ENCODE data around the gene AGRN.

AGRN gene

DNA sequence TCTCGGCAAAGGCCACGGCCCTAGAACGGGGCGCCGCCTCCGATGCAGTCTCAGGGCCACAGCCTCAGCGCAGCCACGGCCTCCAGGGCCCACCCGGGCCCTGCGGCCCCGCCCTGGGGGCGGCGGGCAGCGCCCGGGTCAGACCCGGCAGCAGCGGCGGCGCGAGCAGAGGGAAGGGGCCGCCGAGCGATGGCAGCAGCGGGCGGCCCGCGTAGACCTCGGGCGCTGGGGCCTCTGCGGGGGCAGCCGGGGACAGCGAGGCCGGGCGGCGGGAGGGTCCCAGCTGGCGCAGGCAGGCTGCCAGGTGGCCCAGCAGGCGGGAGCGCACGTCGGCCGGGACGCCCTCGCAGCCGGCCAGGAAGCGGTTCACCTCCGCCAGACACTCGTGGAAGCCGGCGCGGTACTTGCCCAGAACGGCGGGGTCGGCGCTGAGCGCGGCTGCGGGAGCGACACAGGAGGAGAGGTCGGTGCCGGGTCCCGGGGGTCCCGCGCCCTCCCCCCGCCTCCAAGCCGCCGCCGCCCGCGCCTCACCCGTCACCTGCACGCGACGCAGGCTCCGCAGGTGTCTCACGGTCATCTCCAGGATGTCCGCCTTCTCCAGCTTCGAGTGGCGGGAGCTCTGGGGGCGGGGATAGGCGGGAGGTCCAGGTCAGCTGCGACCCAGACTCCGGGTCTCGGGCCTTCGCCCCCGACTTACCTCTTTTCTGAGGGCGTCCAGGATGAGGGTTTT is 20.8 kb upstream of the AGRN start:
- no peaks in the 10 kb centered on the region for H3K9me3 Mint-ChIP-seq

GRCh38 chr1:999725-1000356 is 20.1 kb upstream of the AGRN start, which contains the start of gene HES4:
Gene HES4 (minus strand): TSS chr1:1000097. CDS start chr1:999973, 124 bp downstream.
- Mint-ChIP-seq H3K27me3 (ENCODE audit: low read depth) (peaks cover 15% of the 10 kb centered on the region), H3K4me3 (peak within 1 kb of the TSS; percentile 87 to 91 (median 88)), H3K4me1 (peaks cover 9% of the 10 kb centered on the region), H3K9me3 (no peaks in the 10 kb centered on the region), H3K36me3 (ENCODE audit: low read depth) (no peaks in the 10 kb centered on the region), H3K27ac (peak within 1 kb of the TSS; percentile 74 to 94 (median 93))
- TF ChIP-seq, protein P1, sequence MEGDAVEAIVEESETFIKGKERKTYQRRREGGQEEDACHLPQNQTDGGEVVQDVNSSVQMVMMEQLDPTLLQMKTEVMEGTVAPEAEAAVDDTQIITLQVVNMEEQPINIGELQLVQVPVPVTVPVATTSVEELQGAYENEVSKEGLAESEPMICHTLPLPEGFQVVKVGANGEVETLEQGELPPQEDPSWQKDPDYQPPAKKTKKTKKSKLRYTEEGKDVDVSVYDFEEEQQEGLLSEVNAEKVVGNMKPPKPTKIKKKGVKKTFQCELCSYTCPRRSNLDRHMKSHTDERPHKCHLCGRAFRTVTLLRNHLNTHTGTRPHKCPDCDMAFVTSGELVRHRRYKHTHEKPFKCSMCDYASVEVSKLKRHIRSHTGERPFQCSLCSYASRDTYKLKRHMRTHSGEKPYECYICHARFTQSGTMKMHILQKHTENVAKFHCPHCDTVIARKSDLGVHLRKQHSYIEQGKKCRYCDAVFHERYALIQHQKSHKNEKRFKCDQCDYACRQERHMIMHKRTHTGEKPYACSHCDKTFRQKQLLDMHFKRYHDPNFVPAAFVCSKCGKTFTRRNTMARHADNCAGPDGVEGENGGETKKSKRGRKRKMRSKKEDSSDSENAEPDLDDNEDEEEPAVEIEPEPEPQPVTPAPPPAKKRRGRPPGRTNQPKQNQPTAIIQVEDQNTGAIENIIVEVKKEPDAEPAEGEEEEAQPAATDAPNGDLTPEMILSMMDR (IDR thresholded peaks at IDR 0.05; ENCODE audit: unreplicated experiment in 3 of 3): no peak

More for the DNA sequence above, 20.8 kb upstream of the AGRN start:
- Mint-ChIP-seq H3K4me1 (peaks cover 4% of the 10 kb centered on the region), H3K4me3 (peak overlapping the region; percentile 62 to 71 (median 69)), H3K27ac (no peak overlapping the region), H3K27me3 (ENCODE audit: low read depth) (peaks cover 20% of the 10 kb centered on the region), H3K36me3 (ENCODE audit: low read depth) (no peaks in the 10 kb centered on the region)
- TF ChIP-seq, protein P1 (IDR thresholded peaks at IDR 0.05; ENCODE audit: unreplicated experiment in 3 of 3): no peak

DNA sequence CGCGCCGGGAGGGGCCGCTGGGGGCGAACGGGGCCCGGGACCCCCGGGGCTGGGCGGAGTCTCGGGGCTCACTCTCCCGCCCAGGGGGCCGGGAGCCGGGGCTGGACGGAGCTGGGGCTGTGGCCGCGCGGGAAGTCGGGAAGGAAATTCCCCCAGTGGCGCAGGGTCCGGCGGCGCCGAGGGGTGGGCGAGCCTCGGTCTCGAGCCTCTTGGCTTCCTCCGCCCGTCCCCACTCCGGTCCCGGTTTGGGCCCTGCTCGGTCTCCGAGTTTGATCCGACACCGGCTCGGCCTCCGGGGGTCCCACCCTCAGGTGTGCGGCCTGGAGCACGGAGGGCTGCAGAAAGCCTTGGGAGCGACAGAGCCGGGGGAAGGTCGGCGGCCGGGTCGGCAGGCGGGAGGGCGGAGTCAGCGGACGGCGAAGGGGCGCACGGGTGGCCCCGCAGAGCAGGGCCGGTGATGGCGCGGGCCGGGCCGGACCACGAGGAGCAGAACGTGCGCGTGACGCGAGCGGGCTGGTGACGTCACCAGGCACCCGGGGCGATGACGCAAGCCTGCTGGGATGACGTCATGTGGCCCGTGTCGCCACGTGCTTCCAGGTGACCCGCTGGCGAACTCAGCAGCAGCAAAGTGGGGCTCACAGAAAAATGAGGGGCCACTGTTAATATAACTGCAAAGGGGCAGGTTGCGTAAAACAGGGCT is 19.4 kb upstream of the AGRN start:
- Mint-ChIP-seq H3K4me3 (peak overlapping the region; percentile 87 to 91 (median 88)), H3K36me3 (ENCODE audit: low read depth) (no peaks in the 10 kb centered on the region), H3K27ac (peak overlapping the region; percentile 74 to 94 (median 93)), H3K4me1 (peaks cover 16% of the 10 kb centered on the region), H3K9me3 (no peaks in the 10 kb centered on the region), H3K27me3 (ENCODE audit: low read depth) (peaks cover 14% of the 10 kb centered on the region)
- TF ChIP-seq, protein P1 (IDR thresholded peaks at IDR 0.05; ENCODE audit: unreplicated experiment in 3 of 3): no peak

DNA sequence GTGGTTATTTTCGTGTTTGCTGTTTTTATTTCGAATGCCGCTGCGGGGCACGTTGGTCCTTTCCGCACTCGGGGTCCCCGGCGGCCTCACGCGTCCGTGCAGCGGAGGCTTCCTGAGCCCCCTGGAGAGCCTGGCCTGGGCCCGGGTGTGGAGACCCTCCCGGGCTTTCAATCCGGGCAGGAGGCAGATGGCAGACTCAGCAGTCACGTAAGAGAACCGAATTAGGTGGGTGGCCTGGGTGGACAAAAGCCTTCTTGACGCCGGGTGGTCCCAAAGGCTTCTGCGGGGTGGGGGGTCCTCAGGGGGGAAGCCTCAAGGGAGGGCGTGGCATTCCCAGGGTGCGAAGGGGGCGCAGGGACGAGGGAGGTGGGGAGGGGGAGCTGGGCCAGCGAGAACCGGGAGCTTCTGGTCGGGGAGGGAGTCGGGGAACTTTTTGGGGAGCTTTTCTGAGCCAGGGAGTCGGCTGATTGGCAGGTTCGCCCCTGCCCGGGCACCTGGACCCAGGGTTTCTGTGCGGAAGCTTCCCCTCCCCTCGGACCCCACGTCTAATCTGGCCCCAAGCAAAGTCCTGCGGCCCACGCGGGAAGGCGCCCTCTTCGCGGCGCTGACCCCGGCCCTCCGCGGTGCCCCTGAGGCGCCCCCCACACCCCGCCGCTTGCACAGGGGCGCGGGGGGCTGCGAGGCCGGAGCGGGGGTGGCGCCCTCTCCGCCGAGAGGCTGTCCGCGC is 18.7 kb upstream of the AGRN start:
- peaks cover 16% of the 10 kb centered on the region for H3K4me1 Mint-ChIP-seq
- H3K36me3 Mint-ChIP-seq (ENCODE audit: low read depth): no peaks in the 10 kb centered on the region
- H3K27me3 Mint-ChIP-seq (ENCODE audit: low read depth): peaks cover 9% of the 10 kb centered on the region
- no peaks in the 10 kb centered on the region for H3K9me3 Mint-ChIP-seq
- peak overlapping the region; percentile 87 to 91 (median 88) for H3K4me3 Mint-ChIP-seq
- peak overlapping the region; percentile 74 to 94 (median 93) for H3K27ac Mint-ChIP-seq
- TF ChIP-seq, protein P1 (IDR thresholded peaks at IDR 0.05; ENCODE audit: unreplicated experiment in 3 of 3): no peak

- Mint-ChIP-seq H3K36me3 (ENCODE audit: low read depth) (no peaks in the 10 kb centered on the region), H3K9me3 (no peaks in the 10 kb centered on the region), H3K4me3 (peak overlapping the region in 1 of 3 experiments; percentile 78), H3K27ac (no peak overlapping the region), H3K4me1 (peaks cover 21% of the 10 kb centered on the region), H3K27me3 (ENCODE audit: low read depth) (peaks cover 4% of the 10 kb centered on the region)
- TF ChIP-seq, protein P1 (IDR thresholded peaks at IDR 0.05; ENCODE audit: unreplicated experiment in 3 of 3): no peak
These were observed 16.1 kb upstream of the AGRN start for GRCh38 chr1:1003618-1004419.

All from nephron (organoid).